Muscle of leg (tissue), 11 donors: ENCODE data around the gene SAMD11. TPM values are rescaled to one million over a fixed set of nuclear protein-coding genes. Genes with fewer than 3 reads are reported as not detected.
"Not testable (repeated sequence)": the region's sequence is repeated elsewhere in the genome, so short reads cannot be mapped to it uniquely, and the experiment has no call there.

Experiments
- DNase-seq: peaks from one replicate; pipeline ENCODE4 v3.0.0; 2013
- H3K27ac ChIP-seq: one replicate; pipeline ENCODE4 v1.5.1; 2013; ENCODE audit warnings: mild to moderate bottlenecking, low read length, control low read depth
- H3K27me3 ChIP-seq: one replicate; pipeline ENCODE4 v1.6.1; 2013; ENCODE audit warnings: low read length; ENCODE audit not compliant: control insufficient read depth, insufficient read depth
- H3K36me3 ChIP-seq: one replicate; pipeline ENCODE4 v1.6.1; 2013; ENCODE audit warnings: low read length; ENCODE audit not compliant: control insufficient read depth, insufficient read depth
- H3K4me1 ChIP-seq: one replicate; pipeline ENCODE4 v1.6.1; 2013; ENCODE audit warnings: low read length; ENCODE audit not compliant: control insufficient read depth, insufficient read depth
- H3K4me3 ChIP-seq: one replicate; pipeline ENCODE4 v1.5.1; 2013; ENCODE audit warnings: low read length, control low read depth
- H3K9me3 ChIP-seq: replicated peaks from 2 replicates; pipeline ENCODE4 v1.6.1; 2013; ENCODE audit warnings: low read depth, low read length; ENCODE audit not compliant: control insufficient read depth
- WGBS: methylation state at CpG from one replicate; pipeline ENCODE4 v1.1.5; 2013; ENCODE audit warnings: missing lambda C conversion rate; ENCODE audit not compliant: insufficient coverage; 5-methylcytosine and 5-hydroxymethylcytosine counted together
- polyA plus RNA-seq, 8 donors: library from polyadenylated mRNA; unstranded; fragments of 120-200 nt; gene quantifications; one replicate each; pipeline versions ENCODE4 v1.2.1 to v1.2.3, GENCODE V29; 2013; ENCODE audit warnings: inconsistent platforms in 1 of 8, low replicate concordance in 1 of 8; ENCODE audit not compliant: insufficient read length in 8 of 8, insufficient read depth in 1 of 8
- total RNA-seq: library from RNA; stranded (reverse); fragments of 120-200 nt; gene quantifications from one replicate; pipeline ENCODE4 v1.2.4, GENCODE V29; 2013

SAMD11 gene
- total and polyA plus RNA-seq, 9 donors: 2.4 to 9.2 (median 6.3) TPM

- Histone ChIP-seq H3K4me3 (no peak overlapping the region), H3K27me3 (peaks cover 27% of the 10 kb centered on the region), H3K27ac (no peak overlapping the region), H3K36me3 (peaks cover 55% of the 10 kb centered on the region), H3K4me1 (peaks cover 38% of the 10 kb centered on the region), H3K9me3 (no peaks in the 10 kb centered on the region)
- 78% methylated on average over 28 of the region's 29 CpGs for WGBS
- DNase-seq: no peak
Measured at GRCh38 chr1:945688-946556, 22.2 kb downstream of the SAMD11 start.

- H3K4me3 ChIP-seq, H3K9me3 ChIP-seq, DNase-seq, H3K27ac ChIP-seq: not testable (repeated sequence)
- peaks cover 30% of the 10 kb centered on the region for H3K4me1 ChIP-seq
- H3K36me3 ChIP-seq: peaks cover 64% of the 10 kb centered on the region
- WGBS: 81% methylated on average over 8 of the region's 13 CpGs
- H3K27me3 ChIP-seq: peaks cover 19% of the 10 kb centered on the region
Measured at GRCh38 chr1:946811-947210, 23.1 kb downstream of the SAMD11 start.

- H3K9me3 ChIP-seq: no peaks in the 10 kb centered on the region
- peaks cover 74% of the 10 kb centered on the region for H3K36me3 ChIP-seq
- no peak overlapping the region for H3K4me3 ChIP-seq
- peaks cover 22% of the 10 kb centered on the region for H3K4me1 ChIP-seq
- DNase-seq: no peak
- WGBS: 82% methylated on average over 12 of the region's 15 CpGs
- peaks cover 12% of the 10 kb centered on the region for H3K27me3 ChIP-seq
- H3K27ac ChIP-seq: no peak overlapping the region
Measured at GRCh38 chr1:947958-948357, 24.2 kb downstream of the SAMD11 start.

GRCh38 chr1:950268-950667 is 26.5 kb downstream of the SAMD11 start:
- H3K27me3 ChIP-seq: no peaks in the 10 kb centered on the region
- no peaks in the 10 kb centered on the region for H3K9me3 ChIP-seq
- peaks cover under 1% of the 10 kb centered on the region for H3K4me1 ChIP-seq
- H3K27ac ChIP-seq: no peak overlapping the region
- DNase-seq: no peak
- 96% methylated on average over 8 of the region's 9 CpGs for WGBS
- H3K4me3 ChIP-seq: no peak overlapping the region
- peaks cover 91% of the 10 kb centered on the region for H3K36me3 ChIP-seq

GRCh38 chr1:950881-951280 is 27.2 kb downstream of the SAMD11 start:
- no peak for DNase-seq
- peaks cover 89% of the 10 kb centered on the region for H3K36me3 ChIP-seq
- H3K4me1 ChIP-seq: no peaks in the 10 kb centered on the region
- WGBS: 98% methylated on average over 6 of the region's 23 CpGs
- no peaks in the 10 kb centered on the region for H3K9me3 ChIP-seq
- H3K4me3 ChIP-seq: no peak overlapping the region
- H3K27me3 ChIP-seq: no peaks in the 10 kb centered on the region
- no peak overlapping the region for H3K27ac ChIP-seq

GRCh38 chr1:951364-951763 is 27.6 kb downstream of the SAMD11 start:
- Histone ChIP-seq H3K4me3 (no peak overlapping the region), H3K36me3 (peaks cover 89% of the 10 kb centered on the region), H3K27ac (no peak overlapping the region), H3K9me3 (no peaks in the 10 kb centered on the region), H3K4me1 (no peaks in the 10 kb centered on the region), H3K27me3 (no peaks in the 10 kb centered on the region)
- DNase-seq: no peak
- 47% methylated on average over 3 of the region's 6 CpGs for WGBS

- DNase-seq: no peak
- H3K27me3 ChIP-seq: no peaks in the 10 kb centered on the region
- H3K36me3 ChIP-seq: peaks cover 96% of the 10 kb centered on the region
- peaks cover 1% of the 10 kb centered on the region for H3K4me1 ChIP-seq
- no peak overlapping the region for H3K4me3 ChIP-seq
- WGBS: 87% methylated on average over 12 of the region's 15 CpGs
- H3K27ac ChIP-seq: no peak overlapping the region
- H3K9me3 ChIP-seq: no peaks in the 10 kb centered on the region
Measured at GRCh38 chr1:952201-952600, 28.5 kb downstream of the SAMD11 start.

- Histone ChIP-seq H3K9me3 (no peaks in the 10 kb centered on the region), H3K36me3 (peaks cover 95% of the 10 kb centered on the region), H3K27me3 (no peaks in the 10 kb centered on the region), H3K4me3 (no peak overlapping the region), H3K27ac (no peak overlapping the region), H3K4me1 (peaks cover 5% of the 10 kb centered on the region)
- no peak for DNase-seq
- 89% methylated on average over 4 of the region's 7 CpGs for WGBS
Measured at GRCh38 chr1:952603-953002, 28.9 kb downstream of the SAMD11 start.

GRCh38 chr1:953524-954320 is 30.0 kb downstream of the SAMD11 start:
- Histone ChIP-seq H3K36me3 (peaks cover 83% of the 10 kb centered on the region), H3K27ac (no peak overlapping the region), H3K4me1 (peaks cover 15% of the 10 kb centered on the region), H3K4me3 (no peak overlapping the region), H3K9me3 (no peaks in the 10 kb centered on the region), H3K27me3 (no peaks in the 10 kb centered on the region)
- WGBS: 86% methylated on average over 30 of the region's 32 CpGs
- no peak for DNase-seq

GRCh38 chr1:954927-955326 is 31.2 kb downstream of the SAMD11 start:
- WGBS: 77% methylated on average over 13 of the region's 13 CpGs
- Histone ChIP-seq H3K36me3 (peaks cover 71% of the 10 kb centered on the region), H3K4me3 (no peak overlapping the region), H3K27ac (no peak overlapping the region), H3K9me3 (no peaks in the 10 kb centered on the region), H3K4me1 (peaks cover 16% of the 10 kb centered on the region), H3K27me3 (no peaks in the 10 kb centered on the region)
- no peak for DNase-seq
